Glutamatergic neuron (in vitro differentiated cells): ENCODE measurements around the gene FTCDNL1. TPM values are rescaled to one million over a fixed set of nuclear protein-coding genes. Genes with fewer than 3 reads are reported as not detected.

ENCODE experiments used
- DNase-seq: peaks from one replicate; pipeline ENCODE4 v3.0.0; 2022
- H3K27ac Mint-ChIP-seq: one replicate; pipeline ENCODE4 v1.8.0; 2020; ENCODE audit warnings: mild to moderate bottlenecking, mixed read lengths, inconsistent platforms; ENCODE audit not compliant: unreplicated experiment
- H3K27me3 Mint-ChIP-seq: one replicate; pipeline ENCODE4 v1.8.0; 2020; ENCODE audit warnings: mild to moderate bottlenecking, moderate library complexity, mixed read lengths, inconsistent platforms; ENCODE audit not compliant: unreplicated experiment
- H3K36me3 Mint-ChIP-seq: one replicate; pipeline ENCODE4 v1.8.0; 2020; ENCODE audit warnings: mild to moderate bottlenecking, mixed read lengths, inconsistent platforms; ENCODE audit not compliant: unreplicated experiment
- H3K4me1 Mint-ChIP-seq: one replicate; pipeline ENCODE4 v1.8.0; 2020; ENCODE audit warnings: mild to moderate bottlenecking, low read depth, mixed read lengths, inconsistent platforms; ENCODE audit not compliant: unreplicated experiment
- H3K4me3 Mint-ChIP-seq: one replicate; pipeline ENCODE4 v1.8.0; 2020; ENCODE audit warnings: mild to moderate bottlenecking, mixed read lengths, inconsistent platforms; ENCODE audit not compliant: unreplicated experiment
- H3K9me3 Mint-ChIP-seq: one replicate; pipeline ENCODE4 v1.8.0; 2020; ENCODE audit warnings: mild to moderate bottlenecking, moderate library complexity, mixed read lengths, inconsistent platforms; ENCODE audit not compliant: unreplicated experiment
- total RNA-seq: library from RNA; stranded (reverse); fragmentation: NEBNext Ultra II Directional; extraction: Animal tissue kit (Norgen Biotek cat#: 25700); gene quantifications from one replicate; pipeline ENCODE4 v1.2.1, GENCODE V29; 2021; ENCODE audit not compliant: unreplicated experiment
- TF ChIP-seq, protein P1 (sequence below): fragments of 200-600 bp; sonication (generic); IDR thresholded peaks from one replicate; pipeline ENCODE4 v1.5.0; 2021; ENCODE audit not compliant: partially characterized antibody, unreplicated experiment

The FTCDNL1 gene
- total RNA-seq, 1 donor from 2014 or later = 0.74 TPM

DNA sequence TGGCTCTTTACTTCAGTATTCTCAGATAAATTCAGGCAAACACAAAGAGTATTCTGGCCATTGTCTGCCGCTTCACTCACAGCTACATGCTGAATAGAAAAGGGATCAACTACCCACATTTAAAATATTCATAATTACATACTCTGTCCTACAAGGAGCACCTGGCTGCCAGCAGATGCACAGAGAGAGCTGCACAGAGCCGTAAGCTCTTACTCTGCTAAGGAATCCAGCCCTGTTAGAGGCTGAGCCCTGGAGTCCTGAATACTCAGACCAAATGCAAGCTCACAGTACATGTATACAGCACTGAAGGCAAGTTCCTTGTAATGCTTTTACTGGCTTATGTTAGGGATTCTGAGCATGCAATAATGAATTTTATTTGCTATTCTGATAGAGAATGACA is 80.3 kb downstream of the FTCDNL1 start:
- Mint-ChIP-seq H3K27ac (no peak overlapping the region), H3K36me3 (no peaks in the 10 kb centered on the region), H3K4me1 (no peaks in the 10 kb centered on the region), H3K27me3 (no peaks in the 10 kb centered on the region), H3K4me3 (no peak overlapping the region), H3K9me3 (no peaks in the 10 kb centered on the region)
- no peak for DNase-seq
- TF ChIP-seq, protein P1, sequence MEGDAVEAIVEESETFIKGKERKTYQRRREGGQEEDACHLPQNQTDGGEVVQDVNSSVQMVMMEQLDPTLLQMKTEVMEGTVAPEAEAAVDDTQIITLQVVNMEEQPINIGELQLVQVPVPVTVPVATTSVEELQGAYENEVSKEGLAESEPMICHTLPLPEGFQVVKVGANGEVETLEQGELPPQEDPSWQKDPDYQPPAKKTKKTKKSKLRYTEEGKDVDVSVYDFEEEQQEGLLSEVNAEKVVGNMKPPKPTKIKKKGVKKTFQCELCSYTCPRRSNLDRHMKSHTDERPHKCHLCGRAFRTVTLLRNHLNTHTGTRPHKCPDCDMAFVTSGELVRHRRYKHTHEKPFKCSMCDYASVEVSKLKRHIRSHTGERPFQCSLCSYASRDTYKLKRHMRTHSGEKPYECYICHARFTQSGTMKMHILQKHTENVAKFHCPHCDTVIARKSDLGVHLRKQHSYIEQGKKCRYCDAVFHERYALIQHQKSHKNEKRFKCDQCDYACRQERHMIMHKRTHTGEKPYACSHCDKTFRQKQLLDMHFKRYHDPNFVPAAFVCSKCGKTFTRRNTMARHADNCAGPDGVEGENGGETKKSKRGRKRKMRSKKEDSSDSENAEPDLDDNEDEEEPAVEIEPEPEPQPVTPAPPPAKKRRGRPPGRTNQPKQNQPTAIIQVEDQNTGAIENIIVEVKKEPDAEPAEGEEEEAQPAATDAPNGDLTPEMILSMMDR = no peak

DNA sequence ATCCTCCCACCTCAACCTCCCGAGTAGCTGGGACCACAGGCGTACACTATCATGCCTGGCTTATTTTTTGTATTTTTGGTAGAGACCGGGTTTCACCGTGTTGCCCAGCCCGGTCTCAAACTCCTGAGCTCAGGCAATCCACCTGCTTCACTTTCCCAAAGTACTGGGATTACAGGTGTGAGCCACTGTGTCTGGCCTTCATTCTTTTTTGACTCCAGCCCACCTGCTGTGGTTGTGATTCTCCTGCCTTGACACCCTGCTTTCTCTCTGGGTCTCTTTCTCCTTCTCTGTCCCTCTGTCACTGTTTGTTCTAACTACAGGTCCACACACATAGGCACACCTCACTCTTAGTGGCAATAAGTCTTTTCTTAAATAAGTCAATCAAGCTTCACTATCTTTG is 85.3 kb downstream of the FTCDNL1 start:
- H3K27me3 Mint-ChIP-seq = no peaks in the 10 kb centered on the region
- TF ChIP-seq, protein P1 = no peak
- no peak for DNase-seq
- H3K4me1 Mint-ChIP-seq = peaks cover 10% of the 10 kb centered on the region
- no peaks in the 10 kb centered on the region for H3K9me3 Mint-ChIP-seq
- H3K4me3 Mint-ChIP-seq = no peak overlapping the region
- H3K27ac Mint-ChIP-seq = no peak overlapping the region
- no peaks in the 10 kb centered on the region for H3K36me3 Mint-ChIP-seq

DNA sequence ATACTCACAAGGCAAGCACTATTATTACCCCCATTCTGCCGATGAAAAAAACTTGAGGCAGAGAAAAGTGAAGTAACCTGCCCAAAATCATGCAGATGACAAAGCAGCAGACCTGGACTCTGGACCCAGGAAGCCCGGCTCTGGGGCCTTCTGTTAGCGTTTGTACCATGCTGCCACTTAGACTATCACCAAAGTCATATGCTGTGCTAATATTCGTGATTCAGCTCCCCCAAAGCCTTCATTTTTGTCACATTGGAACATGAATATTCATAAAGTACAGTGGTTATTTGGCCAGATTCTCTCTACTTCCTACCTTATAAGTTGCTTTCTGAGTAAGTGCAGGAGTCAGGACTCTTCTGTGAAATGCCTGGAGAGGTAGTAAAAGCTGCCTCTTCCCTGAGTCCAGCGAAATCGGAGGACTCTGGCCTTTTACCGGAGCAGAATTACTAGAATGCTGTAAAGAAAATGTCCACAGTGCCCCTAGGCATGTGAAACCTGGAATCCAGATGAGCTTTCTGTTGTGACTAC is 86.7 kb downstream of the FTCDNL1 start:
- H3K4me1 Mint-ChIP-seq = peaks cover 10% of the 10 kb centered on the region
- H3K36me3 Mint-ChIP-seq = no peaks in the 10 kb centered on the region
- no peaks in the 10 kb centered on the region for H3K9me3 Mint-ChIP-seq
- DNase-seq = no peak
- TF ChIP-seq, protein P1 = no peak
- no peak overlapping the region for H3K4me3 Mint-ChIP-seq
- no peaks in the 10 kb centered on the region for H3K27me3 Mint-ChIP-seq
- no peak overlapping the region for H3K27ac Mint-ChIP-seq

DNA sequence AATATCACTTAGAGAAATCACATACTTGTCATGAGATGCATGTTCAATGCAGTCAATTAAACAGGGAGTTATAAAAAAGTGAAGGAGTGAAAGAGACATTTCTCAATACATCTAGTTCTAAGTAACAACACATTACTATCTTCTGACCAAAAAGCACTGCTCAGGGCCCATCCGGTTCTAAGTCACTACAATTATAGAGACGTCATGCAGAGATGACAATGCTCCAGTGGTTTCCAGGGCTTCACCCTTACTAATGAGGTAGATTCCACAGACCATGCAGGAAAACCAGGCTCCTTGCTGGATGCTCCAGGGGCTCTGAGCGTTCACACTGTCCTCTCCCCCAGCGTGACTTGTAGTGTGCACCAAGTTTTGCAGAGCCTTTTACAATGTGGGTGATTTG is 88.0 kb downstream of the FTCDNL1 start:
- no peak for DNase-seq
- TF ChIP-seq, protein P1 = no peak
- Mint-ChIP-seq H3K36me3 (no peaks in the 10 kb centered on the region), H3K4me3 (no peak overlapping the region), H3K27ac (no peak overlapping the region), H3K4me1 (peaks cover 10% of the 10 kb centered on the region), H3K9me3 (no peaks in the 10 kb centered on the region), H3K27me3 (no peaks in the 10 kb centered on the region)

DNA sequence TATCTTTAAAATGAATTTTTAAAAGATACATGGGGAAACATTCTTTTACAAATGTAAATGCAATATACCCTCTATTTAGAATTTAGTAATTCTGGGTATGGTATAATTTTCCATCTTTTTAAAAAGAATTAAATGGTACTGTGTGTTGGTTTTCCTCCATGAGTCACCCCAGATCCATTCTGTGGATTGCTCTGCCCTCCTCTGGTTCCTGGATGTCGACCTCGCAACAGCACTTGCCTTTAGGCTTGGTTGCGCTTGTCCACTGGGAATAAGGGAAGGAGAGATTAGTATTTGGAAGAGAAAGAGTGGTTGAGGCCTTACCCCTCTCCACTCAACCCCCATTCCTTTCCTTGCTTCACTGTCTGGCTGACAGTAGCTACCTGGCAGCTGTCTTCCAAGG is 90.4 kb downstream of the FTCDNL1 start:
- Mint-ChIP-seq H3K27ac (no peak overlapping the region), H3K27me3 (no peaks in the 10 kb centered on the region), H3K9me3 (no peaks in the 10 kb centered on the region), H3K4me1 (peaks cover 10% of the 10 kb centered on the region), H3K36me3 (no peaks in the 10 kb centered on the region), H3K4me3 (no peak overlapping the region)
- TF ChIP-seq, protein P1 = no peak
- DNase-seq = no peak
